Lower lobe of right lung (tissue), 2 donors: ENCODE results near the gene SMIM24. TPM values are rescaled to one million over a fixed set of nuclear protein-coding genes. Genes with fewer than 3 reads are reported as not detected.

ENCODE experiments used
- ATAC-seq, 2 donors: fragments of 200-7000 bp; cut with Tn5 transposase; one replicate each; pipeline ENCODE4 v1.9.1; 2020 to 2022; ENCODE audit warnings: mild to moderate bottlenecking in 2 of 2, moderate library complexity in 2 of 2
- DNase-seq: peaks from one replicate; pipeline ENCODE4 v3.0.0-alpha.2; 2020
- H3K27ac ChIP-seq: fragments of 200-600 bp; one replicate; pipeline ENCODE4 v1.8.0; 2022
- H3K27me3 ChIP-seq: fragments of 200-600 bp; one replicate; pipeline ENCODE4 v1.8.0; 2022; ENCODE audit warnings: low read depth
- H3K36me3 ChIP-seq: fragments of 200-600 bp; one replicate; pipeline ENCODE4 v1.8.0; 2022; ENCODE audit warnings: mild to moderate bottlenecking
- H3K4me1 ChIP-seq: fragments of 200-600 bp; one replicate; pipeline ENCODE4 v1.8.0; 2022
- H3K4me3 ChIP-seq: fragments of 200-600 bp; one replicate; pipeline ENCODE4 v1.8.0; 2022; ENCODE audit warnings: mild to moderate bottlenecking
- H3K9me3 ChIP-seq: fragments of 200-600 bp; one replicate; pipeline ENCODE4 v1.8.0; 2022
- CTCF ChIP-seq: fragments of 200-600 bp; IDR thresholded peaks from one replicate; pipeline ENCODE4 v1.8.0; 2022; ENCODE audit warnings: antibody characterized with exemption, mild to moderate bottlenecking
- intact Hi-C: fragments of 100-400 bp; cut with DNase I; formaldehyde crosslinking; loops from one replicate; pipeline ENCODE4 v1.11.0; 2022
- total RNA-seq: library from RNA; stranded (reverse); fragmentation: NEBNext Ultra II Directional; extraction: Animal tissue kit (Norgen Biotek cat#: 25700); gene quantifications from one replicate; pipeline ENCODE4 v1.2.1, GENCODE V29; 2021
- donor health status: DM: no; HTN: yes; CAD: no; lungs with severe emphysema.

SMIM24 gene
- total RNA-seq, 1 donor from 2014 or later: not detected

- Histone ChIP-seq H3K27ac (peak overlapping the region; percentile 77), H3K9me3 (no peaks in the 10 kb centered on the region), H3K4me3 (no peak overlapping the region), H3K36me3 (peaks cover 49% of the 10 kb centered on the region), H3K27me3 (no peaks in the 10 kb centered on the region), H3K4me1 (peaks cover 35% of the 10 kb centered on the region)
- TF ChIP-seq CTCF: no peak
- ATAC-seq (no peak), DNase-seq (no peak)
- intact Hi-C loops: no loop called here
Measured at GRCh38 chr19:3459965-3460582, 20.3 kb downstream of the SMIM24 start.

- Histone ChIP-seq H3K4me1 (peaks cover 35% of the 10 kb centered on the region), H3K27me3 (no peaks in the 10 kb centered on the region), H3K9me3 (no peaks in the 10 kb centered on the region), H3K36me3 (peaks cover 54% of the 10 kb centered on the region), H3K4me3 (no peak overlapping the region), H3K27ac (peak overlapping the region; percentile 77)
- TF ChIP-seq CTCF: no peak
- intact Hi-C loops: no loop called here
- peak; percentile 87 for ATAC-seq
- peak; percentile 79 for DNase-seq
Measured at GRCh38 chr19:3459089-3459881, 21.0 kb downstream of the SMIM24 start.

- Histone ChIP-seq H3K4me3 (no peak overlapping the region), H3K27ac (peak overlapping the region; percentile 77), H3K4me1 (peaks cover 35% of the 10 kb centered on the region), H3K27me3 (no peaks in the 10 kb centered on the region), H3K9me3 (no peaks in the 10 kb centered on the region), H3K36me3 (peaks cover 56% of the 10 kb centered on the region)
- intact Hi-C loops: no loop called here
- ATAC-seq (peak in 1 of 2 donors; percentile 2), DNase-seq (no peak)
- no peak for TF ChIP-seq CTCF
Measured at GRCh38 chr19:3458229-3459088, 21.9 kb downstream of the SMIM24 start.

GRCh38 chr19:3457528-3458228 is 22.6 kb downstream of the SMIM24 start:
- Histone ChIP-seq H3K27ac (peak overlapping the region; percentile 77), H3K4me3 (no peak overlapping the region), H3K9me3 (no peaks in the 10 kb centered on the region), H3K4me1 (peaks cover 35% of the 10 kb centered on the region), H3K27me3 (no peaks in the 10 kb centered on the region), H3K36me3 (peaks cover 56% of the 10 kb centered on the region)
- TF ChIP-seq CTCF: no peak
- intact Hi-C loops: no loop called here
- DNase-seq: no peak
- ATAC-seq: no peak
